HCT116 (cell line): Measurements from ENCODE around the gene CCDC116.

Experiments used
- CBX3 ChIP-seq: IDR thresholded peaks from 2 replicates; pipeline ENCODE4 v1.6.1; 2012; ENCODE audit warnings: low read depth
- EZH2 ChIP-seq: fragments of 200-600 bp; sonication (generic); IDR thresholded peaks from 2 replicates; pipeline ENCODE4 v1.6.1; 2017; ENCODE audit warnings: antibody characterized with exemption, mixed run types
- POLR2A ChIP-seq: IDR thresholded peaks from 2 replicates; pipeline ENCODE4 v1.7.0; 2011; ENCODE audit warnings: borderline replicate concordance; ENCODE audit not compliant: insufficient read depth, insufficient read length; ENCODE audit errors: extremely low read depth
- POLR2AphosphoS5 ChIP-seq: IDR thresholded peaks from 2 replicates; pipeline ENCODE4 v1.6.1; 2011; ENCODE audit warnings: mild to moderate bottlenecking, low read depth, low read length, moderate library complexity
- RAD21 ChIP-seq: IDR thresholded peaks from 2 replicates; pipeline ENCODE4 v1.6.1; 2012; ENCODE audit warnings: low read depth, mild to moderate bottlenecking
- SP1 ChIP-seq: IDR thresholded peaks from 2 replicates; pipeline ENCODE4 v1.6.1; 2012; ENCODE audit warnings: low read depth
- TF ChIP-seq, protein P1 (sequence below), 3 experiments: fragments of 200-600 bp in 1 of 3; sonication (generic) in 1 of 3; IDR thresholded peaks in 2 of 3; conservative IDR thresholded peaks in 1 of 3; 2 replicates each; pipeline ENCODE4 v1.5.1; 2012 to 2017; ENCODE audit warnings: low read depth in 2 of 3, low read length in 2 of 3, antibody characterized with exemption in 1 of 3, borderline replicate concordance in 1 of 3, control low read depth in 1 of 3, mild to moderate bottlenecking in 1 of 3, mixed read lengths in 1 of 3, mixed run types in 1 of 3, moderate library complexity in 1 of 3; ENCODE audit not compliant: insufficient read depth in 1 of 3
- TF ChIP-seq, protein P2 (sequence below): IDR thresholded peaks from 2 replicates; pipeline ENCODE4 v1.6.1; 2012; ENCODE audit warnings: low read depth
- TF ChIP-seq, protein P3 (sequence below): IDR thresholded peaks from 2 replicates; pipeline ENCODE4 v1.6.1; 2012

DNA sequence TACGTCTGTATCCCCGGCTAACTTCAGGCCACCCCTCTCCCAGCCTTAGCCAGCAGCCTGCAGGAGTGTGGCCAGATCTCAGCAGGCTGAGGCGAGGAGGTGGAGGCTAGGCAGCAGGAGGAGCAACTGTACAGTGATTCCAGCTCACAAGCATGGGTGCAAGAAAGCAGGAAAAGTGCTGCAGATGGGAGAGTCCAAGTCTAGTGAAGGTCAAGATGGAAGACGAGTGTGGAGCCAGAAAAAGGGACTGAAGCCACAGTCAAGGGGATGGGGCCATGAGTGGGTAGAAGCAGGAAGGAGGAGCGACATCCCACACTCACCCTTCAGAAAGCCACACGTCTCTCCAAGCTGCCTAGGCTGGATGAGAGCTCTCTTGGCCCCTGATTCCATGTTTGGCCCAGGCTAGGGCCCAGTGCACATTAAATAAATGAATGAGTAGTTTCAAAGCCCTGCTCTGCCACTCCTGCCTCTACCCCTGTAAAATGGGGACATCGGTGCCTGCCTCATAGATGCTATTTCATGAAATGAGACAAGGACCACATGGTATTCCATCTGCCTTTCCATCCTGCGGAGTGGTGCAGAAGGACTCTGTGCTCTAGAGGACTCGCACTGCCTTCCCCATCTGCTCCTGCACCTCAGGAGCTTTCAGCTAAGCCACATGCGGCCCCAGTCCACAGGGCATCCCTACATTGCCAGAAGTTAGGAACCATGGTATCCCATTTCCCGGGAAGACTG, 5.7 kb upstream of the CCDC116 start:
- TF ChIP-seq, protein P1, sequence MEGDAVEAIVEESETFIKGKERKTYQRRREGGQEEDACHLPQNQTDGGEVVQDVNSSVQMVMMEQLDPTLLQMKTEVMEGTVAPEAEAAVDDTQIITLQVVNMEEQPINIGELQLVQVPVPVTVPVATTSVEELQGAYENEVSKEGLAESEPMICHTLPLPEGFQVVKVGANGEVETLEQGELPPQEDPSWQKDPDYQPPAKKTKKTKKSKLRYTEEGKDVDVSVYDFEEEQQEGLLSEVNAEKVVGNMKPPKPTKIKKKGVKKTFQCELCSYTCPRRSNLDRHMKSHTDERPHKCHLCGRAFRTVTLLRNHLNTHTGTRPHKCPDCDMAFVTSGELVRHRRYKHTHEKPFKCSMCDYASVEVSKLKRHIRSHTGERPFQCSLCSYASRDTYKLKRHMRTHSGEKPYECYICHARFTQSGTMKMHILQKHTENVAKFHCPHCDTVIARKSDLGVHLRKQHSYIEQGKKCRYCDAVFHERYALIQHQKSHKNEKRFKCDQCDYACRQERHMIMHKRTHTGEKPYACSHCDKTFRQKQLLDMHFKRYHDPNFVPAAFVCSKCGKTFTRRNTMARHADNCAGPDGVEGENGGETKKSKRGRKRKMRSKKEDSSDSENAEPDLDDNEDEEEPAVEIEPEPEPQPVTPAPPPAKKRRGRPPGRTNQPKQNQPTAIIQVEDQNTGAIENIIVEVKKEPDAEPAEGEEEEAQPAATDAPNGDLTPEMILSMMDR (IDR thresholded peaks at IDR 0.05 in 2 of 3, conservative IDR thresholded peaks at IDR 0.05 in 1 of 3; ENCODE audit: borderline replicate concordance in 1 of 3, insufficient read depth in 1 of 3, low read depth in 2 of 3, low read length in 2 of 3): no peak
- TF ChIP-seq SP1: no peak
- TF ChIP-seq, protein P2, sequence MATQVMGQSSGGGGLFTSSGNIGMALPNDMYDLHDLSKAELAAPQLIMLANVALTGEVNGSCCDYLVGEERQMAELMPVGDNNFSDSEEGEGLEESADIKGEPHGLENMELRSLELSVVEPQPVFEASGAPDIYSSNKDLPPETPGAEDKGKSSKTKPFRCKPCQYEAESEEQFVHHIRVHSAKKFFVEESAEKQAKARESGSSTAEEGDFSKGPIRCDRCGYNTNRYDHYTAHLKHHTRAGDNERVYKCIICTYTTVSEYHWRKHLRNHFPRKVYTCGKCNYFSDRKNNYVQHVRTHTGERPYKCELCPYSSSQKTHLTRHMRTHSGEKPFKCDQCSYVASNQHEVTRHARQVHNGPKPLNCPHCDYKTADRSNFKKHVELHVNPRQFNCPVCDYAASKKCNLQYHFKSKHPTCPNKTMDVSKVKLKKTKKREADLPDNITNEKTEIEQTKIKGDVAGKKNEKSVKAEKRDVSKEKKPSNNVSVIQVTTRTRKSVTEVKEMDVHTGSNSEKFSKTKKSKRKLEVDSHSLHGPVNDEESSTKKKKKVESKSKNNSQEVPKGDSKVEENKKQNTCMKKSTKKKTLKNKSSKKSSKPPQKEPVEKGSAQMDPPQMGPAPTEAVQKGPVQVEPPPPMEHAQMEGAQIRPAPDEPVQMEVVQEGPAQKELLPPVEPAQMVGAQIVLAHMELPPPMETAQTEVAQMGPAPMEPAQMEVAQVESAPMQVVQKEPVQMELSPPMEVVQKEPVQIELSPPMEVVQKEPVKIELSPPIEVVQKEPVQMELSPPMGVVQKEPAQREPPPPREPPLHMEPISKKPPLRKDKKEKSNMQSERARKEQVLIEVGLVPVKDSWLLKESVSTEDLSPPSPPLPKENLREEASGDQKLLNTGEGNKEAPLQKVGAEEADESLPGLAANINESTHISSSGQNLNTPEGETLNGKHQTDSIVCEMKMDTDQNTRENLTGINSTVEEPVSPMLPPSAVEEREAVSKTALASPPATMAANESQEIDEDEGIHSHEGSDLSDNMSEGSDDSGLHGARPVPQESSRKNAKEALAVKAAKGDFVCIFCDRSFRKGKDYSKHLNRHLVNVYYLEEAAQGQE: no peak
- no peak for TF ChIP-seq RAD21
- TF ChIP-seq POLR2AphosphoS5: peak; percentile 14; the same call in 1 of the 2 replicates
- TF ChIP-seq EZH2: no peak
- TF ChIP-seq CBX3: no peak
- TF ChIP-seq, protein P3, sequence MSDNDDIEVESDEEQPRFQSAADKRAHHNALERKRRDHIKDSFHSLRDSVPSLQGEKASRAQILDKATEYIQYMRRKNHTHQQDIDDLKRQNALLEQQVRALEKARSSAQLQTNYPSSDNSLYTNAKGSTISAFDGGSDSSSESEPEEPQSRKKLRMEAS: no peak
- TF ChIP-seq POLR2A: peak; percentile 58
